SK-N-MC (cell line): ENCODE measurements around the gene TEX55.
"Not testable (repeated sequence)": the region's sequence is repeated elsewhere in the genome, so short reads cannot be mapped to it uniquely, and the experiment has no call there.

Experiments used
- DNase-seq: peaks from one replicate; pipeline ENCODE4 v3.0.0-alpha.2; 2011; ENCODE audit warnings: low read depth, low spot score
- H3K27ac ChIP-seq: fragments of 200-600 bp; sonication (generic); 2 replicates; pipeline ENCODE4 v1.5.1; 2016; ENCODE audit warnings: mixed run types
- H3K36me3 ChIP-seq: fragments of 200-600 bp; sonication (generic); 2 replicates; pipeline ENCODE4 v1.6.1; 2017; ENCODE audit warnings: antibody characterized with exemption, low read length, mixed read lengths; ENCODE audit not compliant: insufficient read depth
- H3K4me3 ChIP-seq: fragments of 200-600 bp; sonication (generic); 2 replicates; pipeline ENCODE4 v1.5.1; 2016
- H3K9ac ChIP-seq: fragments of 200-600 bp; sonication (generic); 2 replicates; pipeline ENCODE4 v1.8.0; 2017; ENCODE audit warnings: mixed run types, mixed read lengths; ENCODE audit not compliant: insufficient read length
- H3K9me3 ChIP-seq: fragments of 200-600 bp; sonication (generic); 2 replicates; pipeline ENCODE4 v1.6.1; 2017; ENCODE audit warnings: low read depth, mild to moderate bottlenecking, antibody characterized with exemption, low read length, moderate library complexity, mixed read lengths
- EZH2 ChIP-seq: fragments of 200-600 bp; sonication (generic); IDR thresholded peaks from one replicate; pipeline ENCODE4 v1.6.1; 2017; ENCODE audit warnings: antibody characterized with exemption
- FOXP2 ChIP-seq: optimal IDR thresholded peaks from 2 replicates; pipeline ENCODE3; 2011; ENCODE audit warnings: mild to moderate bottlenecking, moderate library complexity; ENCODE audit not compliant: insufficient read depth; ENCODE audit errors: extremely low read length, control extremely low read depth
- POLR2AphosphoS5 ChIP-seq: IDR thresholded peaks from 2 replicates; pipeline ENCODE4 v1.6.1; 2012; ENCODE audit warnings: mild to moderate bottlenecking, low read depth, low read length, borderline replicate concordance

The TEX55 gene

GRCh38 chr3:119125742-119126504 lies 20.0 kb upstream of the TEX55 start:
- Histone ChIP-seq H3K27ac (no peak overlapping the region), H3K9me3 (no peaks in the 10 kb centered on the region), H3K4me3 (no peak overlapping the region), H3K9ac (no peak overlapping the region), H3K36me3 (no peaks in the 10 kb centered on the region)
- no peak for TF ChIP-seq POLR2AphosphoS5
- no peak for TF ChIP-seq EZH2
- no peak for TF ChIP-seq FOXP2
- no peak for DNase-seq

GRCh38 chr3:119130291-119130690 lies 15.7 kb upstream of the TEX55 start:
- not testable (repeated sequence) for H3K9me3 ChIP-seq, H3K4me3 ChIP-seq, DNase-seq, H3K27ac ChIP-seq, H3K9ac ChIP-seq, H3K36me3 ChIP-seq

GRCh38 chr3:119132291-119132690 lies 13.7 kb upstream of the TEX55 start:
- DNase-seq, H3K9ac ChIP-seq, H3K4me3 ChIP-seq, H3K9me3 ChIP-seq, H3K36me3 ChIP-seq, H3K27ac ChIP-seq: not testable (repeated sequence)

- not testable (repeated sequence) for H3K27ac ChIP-seq, H3K4me3 ChIP-seq, H3K9me3 ChIP-seq, H3K36me3 ChIP-seq, H3K9ac ChIP-seq, DNase-seq
Observed at GRCh38 chr3:119139360-119139759, 6.6 kb upstream of the TEX55 start.

GRCh38 chr3:119140466-119140865 lies 5.5 kb upstream of the TEX55 start:
- TF ChIP-seq FOXP2 (no peak), EZH2 (no peak), POLR2AphosphoS5 (no peak)
- H3K9ac ChIP-seq, result no peak overlapping the region
- H3K36me3 ChIP-seq, result no peaks in the 10 kb centered on the region
- no peak overlapping the region for H3K27ac ChIP-seq
- no peak for DNase-seq
- H3K9me3 ChIP-seq, result no peaks in the 10 kb centered on the region
- H3K4me3 ChIP-seq, result no peak overlapping the region

GRCh38 chr3:119145128-119145499 lies 851 bp upstream of the TEX55 start:
- Histone ChIP-seq H3K9me3 (no peaks in the 10 kb centered on the region), H3K4me3 (no peak overlapping the region), H3K9ac (no peak overlapping the region), H3K27ac (no peak overlapping the region), H3K36me3 (no peaks in the 10 kb centered on the region)
- no peak for DNase-seq
- TF ChIP-seq EZH2 (no peak), FOXP2 (no peak), POLR2AphosphoS5 (no peak)

- TF ChIP-seq FOXP2, result no peak
- TF ChIP-seq EZH2, result no peak
- TF ChIP-seq POLR2AphosphoS5, result no peak
- Histone ChIP-seq H3K4me3 (no peak overlapping the region), H3K9ac (no peak overlapping the region), H3K9me3 (no peaks in the 10 kb centered on the region), H3K27ac (no peak overlapping the region), H3K36me3 (no peaks in the 10 kb centered on the region)
- DNase-seq, result no peak
Observed at GRCh38 chr3:119146578-119147375, 812 bp downstream of the TEX55 start.

GRCh38 chr3:119147494-119147893 lies 1.5 kb downstream of the TEX55 start:
- no peaks in the 10 kb centered on the region for H3K36me3 ChIP-seq
- DNase-seq, result no peak
- no peak overlapping the region for H3K27ac ChIP-seq
- H3K4me3 ChIP-seq, result no peak overlapping the region
- no peaks in the 10 kb centered on the region for H3K9me3 ChIP-seq
- TF ChIP-seq POLR2AphosphoS5, result no peak
- no peak for TF ChIP-seq FOXP2
- no peak for TF ChIP-seq EZH2
- H3K9ac ChIP-seq, result no peak overlapping the region

- no peak overlapping the region for H3K27ac ChIP-seq
- H3K36me3 ChIP-seq, result no peaks in the 10 kb centered on the region
- TF ChIP-seq POLR2AphosphoS5 (no peak), EZH2 (no peak), FOXP2 (no peak)
- no peak overlapping the region for H3K9ac ChIP-seq
- no peak for DNase-seq
- H3K4me3 ChIP-seq, result no peak overlapping the region
- no peaks in the 10 kb centered on the region for H3K9me3 ChIP-seq
Observed at GRCh38 chr3:119148493-119149180, 2.7 kb downstream of the TEX55 start.
